C4-2B (cell line): ENCODE measurements around the gene BMP7.

Source experiments
- CTCF ChIP-seq: fragments of 450-650 bp; conservative IDR thresholded peaks from 2 replicates; pipeline ENCODE4 v1.5.1; 2017; ENCODE audit warnings: mild to moderate bottlenecking
- ZFX ChIP-seq: fragments of 450-650 bp; IDR thresholded peaks from 2 replicates; pipeline ENCODE4 v1.6.1; 2017

GRCh38 chr20:57194154-57194553 is 72.3 kb downstream of the BMP7 start:
- TF ChIP-seq CTCF (no peak), ZFX (no peak)
